Right renal pelvis (tissue), 4 donors: ENCODE results near the gene DCDC2B. TPM values are rescaled to one million over a fixed set of nuclear protein-coding genes. Genes with fewer than 3 reads are reported as not detected.
A peak's percentile ranks its signal among the peaks of the same experiment; 100 is the strongest.

Experiments
- DNase-seq, 4 donors: peaks; one replicate each; pipeline ENCODE4 v3.0.0-alpha.2; 2013; ENCODE audit warnings: low read depth in 4 of 4, low spot score in 3 of 4, missing footprints in 1 of 4
- polyA plus RNA-seq, 4 donors: library from polyadenylated mRNA; unstranded; fragments of 120-200 nt; gene quantifications; one replicate each; pipeline ENCODE4 v1.2.1, GENCODE V29; 2013; ENCODE audit not compliant: insufficient read length in 4 of 4

The DCDC2B gene
- polyA plus RNA-seq, 4 donors = 0.62 to 0.96 (median 0.72) TPM

- peak in 3 of 4 donors; percentile 88 to 91 (median 88) for DNase-seq
Measured at GRCh38 chr1:32221980-32222755, 13.3 kb downstream of the DCDC2B start, which contains the start of the genes EIF3I and TMEM234. Gene EIF3I (plus strand): TSS chr1:32222407. CDS start chr1:32222442, 35 bp downstream. Gene TMEM234 (minus strand): TSS chr1:32222353. CDS start chr1:32222322, 31 bp downstream.

GRCh38 chr1:32223683-32224082 is 14.8 kb downstream of the DCDC2B start:
- no peak for DNase-seq

GRCh38 chr1:32224285-32224684 is 15.4 kb downstream of the DCDC2B start:
- no peak for DNase-seq

- no peak for DNase-seq
Measured at GRCh38 chr1:32228771-32229170, 19.9 kb downstream of the DCDC2B start.

GRCh38 chr1:32231843-32232432 is 23.0 kb downstream of the DCDC2B start:
- no peak for DNase-seq

GRCh38 chr1:32232558-32233304 is 23.8 kb downstream of the DCDC2B start:
- DNase-seq = no peak

- no peak for DNase-seq
Measured at GRCh38 chr1:32234792-32235191, 25.9 kb downstream of the DCDC2B start.

- no peak for DNase-seq
Measured at GRCh38 chr1:32239337-32239736, 30.4 kb downstream of the DCDC2B start.

GRCh38 chr1:32239790-32240139 is 30.9 kb downstream of the DCDC2B start:
- no peak for DNase-seq

GRCh38 chr1:32240140-32240951 is 31.5 kb downstream of the DCDC2B start:
- peak in 1 of 4 donors; percentile 65 for DNase-seq

GRCh38 chr1:32241001-32241763 is 32.3 kb downstream of the DCDC2B start:
- DNase-seq = peak in 1 of 4 donors; percentile 54

- no peak for DNase-seq
Measured at GRCh38 chr1:32242341-32242851, 33.5 kb downstream of the DCDC2B start.

- no peak for DNase-seq
Measured at GRCh38 chr1:32246888-32247273, 38.0 kb downstream of the DCDC2B start, which contains the start of gene FAM167B. Gene FAM167B (plus strand): TSS chr1:32247222. CDS start chr1:32247422, 200 bp downstream.

GRCh38 chr1:32247452-32247851 is 38.6 kb downstream of the DCDC2B start:
- no peak for DNase-seq

- DNase-seq = no peak
Measured at GRCh38 chr1:32247983-32248889, 39.3 kb downstream of the DCDC2B start.

GRCh38 chr1:32249831-32250525 is 41.1 kb downstream of the DCDC2B start:
- DNase-seq = no peak

- no peak for DNase-seq
Measured at GRCh38 chr1:32250893-32251716, 42.2 kb downstream of the DCDC2B start, which contains the start of gene LCK. Gene LCK (plus strand): TSS chr1:32251265. CDS start chr1:32274330, 23,065 bp downstream.
